ENCODE results near the gene CADM4.
A peak's percentile ranks its signal among the peaks of the same experiment; 100 is the strongest.

The CADM4 gene

DNA sequence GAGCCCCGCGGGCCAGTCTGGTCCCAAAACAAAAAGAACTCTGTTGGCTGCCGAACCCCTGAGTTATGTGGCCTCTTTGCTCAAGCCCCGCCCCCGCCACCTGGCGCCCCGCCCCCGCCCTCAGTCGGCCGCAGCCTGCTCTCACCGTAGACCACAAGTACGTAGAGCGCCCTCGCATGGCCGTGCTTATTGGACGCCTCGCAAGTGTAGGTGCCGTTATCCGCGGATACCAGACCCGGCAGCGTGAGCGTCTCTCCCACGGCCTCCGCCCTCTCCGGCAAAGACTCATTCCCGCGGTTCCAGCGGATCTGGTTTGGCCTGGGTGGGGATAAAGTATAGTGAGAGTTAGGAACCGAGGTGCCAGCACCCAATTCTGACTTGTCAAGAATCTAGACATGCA lies 14.7 kb downstream of the CADM4 start:
- H3K4me2 ChIP-seq (ENCODE audit: low read length), result peak overlapping the region; percentile 29; the same call in 1 of the 2 replicates

DNA sequence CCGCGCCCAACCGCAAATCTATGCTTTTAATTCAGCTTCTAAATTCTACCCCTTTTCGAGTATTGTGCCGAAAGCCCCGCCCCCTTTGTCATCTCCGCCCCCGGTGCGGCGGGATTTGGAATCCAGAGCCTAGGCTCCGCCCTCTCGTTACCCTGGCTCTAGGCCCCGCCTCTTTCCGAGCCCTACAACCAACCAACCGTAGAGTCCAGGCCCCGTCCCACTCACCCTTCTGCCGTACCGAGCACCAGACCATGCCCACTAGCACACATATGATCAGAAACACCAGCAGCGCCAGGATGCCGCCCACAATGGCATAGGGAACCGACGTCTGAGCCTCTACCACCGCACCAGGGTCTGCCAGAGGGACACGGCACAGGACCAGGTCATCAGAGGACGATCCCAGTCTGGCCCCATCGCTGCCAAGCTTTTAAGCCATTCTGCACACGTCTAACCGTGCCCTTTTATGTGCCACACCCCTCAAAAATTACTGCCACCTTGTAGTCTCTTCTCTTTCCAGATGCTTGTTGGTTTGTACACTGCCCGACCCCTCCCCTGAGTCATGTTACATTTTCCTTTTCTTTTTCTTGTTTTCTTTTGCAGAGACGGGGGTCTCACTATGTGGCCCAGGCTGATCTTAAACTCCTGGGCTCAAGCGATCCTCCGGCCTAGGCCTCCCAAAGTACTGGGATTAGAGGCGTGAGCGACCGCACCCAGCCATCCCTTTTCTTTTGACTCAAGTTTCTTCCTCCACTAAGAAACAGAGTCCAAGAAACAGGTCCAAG lies 15.6 kb downstream of the CADM4 start:
- Histone ChIP-seq H3K79me2 (ENCODE audit: control insufficient read depth, low read length) (peaks cover 13% of the 10 kb centered on the region), H3F3A (ENCODE audit: control insufficient read depth, insufficient read depth) (peaks cover 5% of the 10 kb centered on the region; the same call in 1 of the 2 replicates), H3K4me2 (ENCODE audit: low read length) (no peak overlapping the region), H3K4me3 (ENCODE audit: low read length) (no peak overlapping the region), H3K27ac (ENCODE audit: low read depth, low read length) (no peak overlapping the region), H3K36me3 (ENCODE audit: control insufficient read depth, low read length) (peaks cover 10% of the 10 kb centered on the region), H3K9me2 (replicated peaks; ENCODE audit: control insufficient read depth, low read length) (no peaks in the 10 kb centered on the region), H4K20me1 (ENCODE audit: control insufficient read depth, insufficient read depth, low read depth, low read length) (no peaks in the 10 kb centered on the region), H3K9me3 (ENCODE audit: control insufficient read depth, insufficient read depth, low read length) (no peaks in the 10 kb centered on the region), H3K27me3 (ENCODE audit: control insufficient read depth, low read length) (no peaks in the 10 kb centered on the region), H3K4me1 (ENCODE audit: control insufficient read depth, low read length) (peaks cover 23% of the 10 kb centered on the region)
- TF ChIP-seq EZH2phosphoT487 (IDR thresholded peaks at IDR 0.05; ENCODE audit: borderline replicate concordance, low read length) (no peak), CTCF (IDR thresholded peaks at IDR 0.05; ENCODE audit: low read depth, low read length, poor library complexity, severe bottlenecking) (no peak)

More for the DNA sequence above, 14.7 kb downstream of the CADM4 start:
- H4K20me1 ChIP-seq (ENCODE audit: control insufficient read depth, insufficient read depth, low read depth, low read length), result no peaks in the 10 kb centered on the region
- peaks cover 5% of the 10 kb centered on the region for H3K36me3 ChIP-seq (ENCODE audit: control insufficient read depth, low read length)
- no peaks in the 10 kb centered on the region for H3K9me3 ChIP-seq (ENCODE audit: control insufficient read depth, insufficient read depth, low read length)
- H3K9me2 ChIP-seq (replicated peaks; ENCODE audit: control insufficient read depth, low read length), result no peaks in the 10 kb centered on the region
- H3K27me3 ChIP-seq (ENCODE audit: control insufficient read depth, low read length), result no peaks in the 10 kb centered on the region
- peaks cover 20% of the 10 kb centered on the region for H3K4me1 ChIP-seq (ENCODE audit: control insufficient read depth, low read length)
- TF ChIP-seq CTCF (IDR thresholded peaks at IDR 0.05; ENCODE audit: low read depth, low read length, poor library complexity, severe bottlenecking) (peak; percentile 57), EZH2phosphoT487 (IDR thresholded peaks at IDR 0.05; ENCODE audit: borderline replicate concordance, low read length) (no peak)
- no peak overlapping the region for H3K4me3 ChIP-seq (ENCODE audit: low read length)
- no peak overlapping the region for H3K27ac ChIP-seq (ENCODE audit: low read depth, low read length)
- H3K79me2 ChIP-seq (ENCODE audit: control insufficient read depth, low read length), result peaks cover 11% of the 10 kb centered on the region
- H3F3A ChIP-seq (ENCODE audit: control insufficient read depth, insufficient read depth), result peaks cover 5% of the 10 kb centered on the region; the same call in 1 of the 2 replicates

GRCh38 chr19:43622956-43623355 lies 16.7 kb downstream of the CADM4 start:
- H3K27ac ChIP-seq (ENCODE audit: low read depth, low read length), result no peak overlapping the region
- H3K4me1 ChIP-seq (ENCODE audit: control insufficient read depth, low read length), result peaks cover 34% of the 10 kb centered on the region
- TF ChIP-seq CTCF (IDR thresholded peaks at IDR 0.05; ENCODE audit: low read depth, low read length, poor library complexity, severe bottlenecking) (no peak), EZH2phosphoT487 (IDR thresholded peaks at IDR 0.05; ENCODE audit: borderline replicate concordance, low read length) (no peak)
- no peaks in the 10 kb centered on the region for H4K20me1 ChIP-seq (ENCODE audit: control insufficient read depth, insufficient read depth, low read depth, low read length)
- no peaks in the 10 kb centered on the region for H3K9me2 ChIP-seq (replicated peaks; ENCODE audit: control insufficient read depth, low read length)
- H3K36me3 ChIP-seq (ENCODE audit: control insufficient read depth, low read length), result peaks cover 15% of the 10 kb centered on the region
- H3K79me2 ChIP-seq (ENCODE audit: control insufficient read depth, low read length), result peaks cover 24% of the 10 kb centered on the region
- no peak overlapping the region for H3K4me2 ChIP-seq (ENCODE audit: low read length)
- peaks cover 5% of the 10 kb centered on the region; the same call in 1 of the 2 replicates for H3F3A ChIP-seq (ENCODE audit: control insufficient read depth, insufficient read depth)
- no peaks in the 10 kb centered on the region for H3K27me3 ChIP-seq (ENCODE audit: control insufficient read depth, low read length)
- no peaks in the 10 kb centered on the region for H3K9me3 ChIP-seq (ENCODE audit: control insufficient read depth, insufficient read depth, low read length)
- H3K4me3 ChIP-seq (ENCODE audit: low read length), result no peak overlapping the region
